Nephron progenitor cell (in vitro differentiated cells): ENCODE results near the gene AHCYL1.
A peak's percentile ranks its signal among the peaks of the same experiment; 100 is the strongest.

Experiments used
- DNase-seq: peaks from one replicate; pipeline ENCODE4 v3.0.0; 2021
- H3K27ac Mint-ChIP-seq: 2 replicates; pipeline ENCODE4 v1.8.0; 2021; ENCODE audit warnings: mild to moderate bottlenecking, moderate library complexity, mixed read lengths
- H3K27me3 Mint-ChIP-seq: 2 replicates; pipeline ENCODE4 v1.8.0; 2021; ENCODE audit warnings: mild to moderate bottlenecking, low read depth, mixed read lengths; ENCODE audit not compliant: poor library complexity
- H3K36me3 Mint-ChIP-seq: 2 replicates; pipeline ENCODE4 v1.8.0; 2021; ENCODE audit warnings: low read depth, mixed read lengths
- H3K4me1 Mint-ChIP-seq: 2 replicates; pipeline ENCODE4 v1.8.0; 2021; ENCODE audit warnings: mixed read lengths
- H3K4me3 Mint-ChIP-seq: 2 replicates; pipeline ENCODE4 v1.8.0; 2021; ENCODE audit warnings: mild to moderate bottlenecking, moderate library complexity, mixed read lengths
- H3K9me3 Mint-ChIP-seq: 2 replicates; pipeline ENCODE4 v1.8.0; 2021; ENCODE audit warnings: mild to moderate bottlenecking, moderate library complexity, mixed read lengths
- TF ChIP-seq, protein P1 (sequence below): fragments of 200-600 bp; sonication (generic); IDR thresholded peaks from 2 replicates; pipeline ENCODE4 v1.5.0; 2021; ENCODE audit warnings: antibody characterized with exemption

AHCYL1 gene

DNA sequence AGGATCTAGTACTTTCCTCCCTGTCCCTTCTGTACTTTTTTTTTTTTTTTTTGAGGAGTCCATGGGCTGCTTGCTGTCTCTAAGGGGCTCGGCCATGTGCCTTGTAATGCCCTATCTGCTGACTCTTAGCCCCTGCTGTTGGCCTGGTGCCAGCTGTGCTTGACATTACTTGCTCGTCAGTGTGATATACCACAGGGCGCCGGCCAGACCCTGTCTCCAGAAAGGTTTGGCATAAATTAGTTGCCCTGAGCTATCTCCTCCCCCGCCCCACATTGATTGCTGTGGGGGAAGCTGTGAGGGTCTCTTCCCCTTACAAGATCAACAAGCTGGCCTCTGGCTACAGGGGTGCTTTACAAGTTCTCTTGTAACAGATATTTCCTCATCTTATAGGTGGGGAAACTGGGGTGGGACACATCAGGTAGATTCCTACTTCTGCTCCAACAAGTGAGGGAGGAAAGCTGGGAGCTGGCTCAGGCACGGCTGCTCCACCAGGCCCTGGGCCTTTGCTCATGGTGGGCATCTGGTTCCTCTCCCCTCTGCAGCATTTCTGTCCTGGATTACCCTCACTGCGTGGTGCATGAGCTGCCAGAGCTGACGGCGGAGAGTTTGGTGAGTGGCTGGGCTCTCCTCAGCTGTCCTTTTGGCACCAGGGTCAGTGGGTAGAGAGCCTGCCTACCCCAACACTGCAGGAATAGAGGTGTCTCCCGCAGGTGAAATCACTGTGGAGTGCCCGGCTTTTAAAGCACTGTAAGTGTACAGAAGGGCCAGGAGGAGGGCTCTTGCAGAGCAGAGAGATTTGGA is 65.4 kb downstream of the AHCYL1 start:
- peak overlapping the region; percentile 13 for H3K4me3 Mint-ChIP-seq
- peaks cover 75% of the 10 kb centered on the region for H3K36me3 Mint-ChIP-seq
- H3K4me1 Mint-ChIP-seq = peaks cover 52% of the 10 kb centered on the region
- H3K27ac Mint-ChIP-seq = peak overlapping the region; percentile 36
- DNase-seq = no peak
- no peaks in the 10 kb centered on the region for H3K9me3 Mint-ChIP-seq
- no peaks in the 10 kb centered on the region for H3K27me3 Mint-ChIP-seq
- TF ChIP-seq, protein P1, sequence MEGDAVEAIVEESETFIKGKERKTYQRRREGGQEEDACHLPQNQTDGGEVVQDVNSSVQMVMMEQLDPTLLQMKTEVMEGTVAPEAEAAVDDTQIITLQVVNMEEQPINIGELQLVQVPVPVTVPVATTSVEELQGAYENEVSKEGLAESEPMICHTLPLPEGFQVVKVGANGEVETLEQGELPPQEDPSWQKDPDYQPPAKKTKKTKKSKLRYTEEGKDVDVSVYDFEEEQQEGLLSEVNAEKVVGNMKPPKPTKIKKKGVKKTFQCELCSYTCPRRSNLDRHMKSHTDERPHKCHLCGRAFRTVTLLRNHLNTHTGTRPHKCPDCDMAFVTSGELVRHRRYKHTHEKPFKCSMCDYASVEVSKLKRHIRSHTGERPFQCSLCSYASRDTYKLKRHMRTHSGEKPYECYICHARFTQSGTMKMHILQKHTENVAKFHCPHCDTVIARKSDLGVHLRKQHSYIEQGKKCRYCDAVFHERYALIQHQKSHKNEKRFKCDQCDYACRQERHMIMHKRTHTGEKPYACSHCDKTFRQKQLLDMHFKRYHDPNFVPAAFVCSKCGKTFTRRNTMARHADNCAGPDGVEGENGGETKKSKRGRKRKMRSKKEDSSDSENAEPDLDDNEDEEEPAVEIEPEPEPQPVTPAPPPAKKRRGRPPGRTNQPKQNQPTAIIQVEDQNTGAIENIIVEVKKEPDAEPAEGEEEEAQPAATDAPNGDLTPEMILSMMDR = no peak

DNA sequence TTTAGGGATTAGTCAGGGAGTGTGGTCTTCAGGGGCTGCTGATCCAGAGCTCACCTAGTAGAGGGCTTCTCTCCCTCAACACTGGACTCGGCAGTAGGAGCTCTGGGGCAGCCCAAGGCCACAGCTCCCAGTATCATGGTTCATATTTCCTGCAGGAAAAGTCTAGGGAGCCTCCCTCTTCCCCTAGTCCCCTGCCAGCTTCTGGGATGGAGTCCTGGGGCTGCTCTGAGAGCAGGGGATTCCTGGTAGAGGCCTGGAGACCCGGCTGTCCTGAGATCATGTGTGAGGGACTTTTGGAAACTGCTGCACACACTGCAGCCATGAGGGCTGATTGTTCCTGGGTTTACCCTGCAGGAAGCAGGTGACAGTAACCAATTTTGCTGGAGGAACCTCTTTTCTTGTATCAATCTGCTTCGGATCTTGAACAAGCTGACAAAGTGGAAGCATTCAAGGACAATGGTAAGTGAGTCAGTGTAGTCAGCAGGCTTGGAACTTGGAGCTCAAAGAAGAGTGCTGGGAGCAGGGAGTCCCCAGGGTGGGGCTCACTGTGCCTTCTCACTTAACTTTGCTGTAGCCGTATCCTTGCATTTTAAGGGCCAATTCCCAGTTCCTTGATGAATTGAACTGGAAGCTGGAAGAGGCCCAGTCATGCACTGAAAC is 66.2 kb downstream of the AHCYL1 start:
- Mint-ChIP-seq H3K27ac (no peak overlapping the region), H3K4me3 (no peak overlapping the region), H3K4me1 (peaks cover 59% of the 10 kb centered on the region), H3K36me3 (peaks cover 75% of the 10 kb centered on the region), H3K27me3 (no peaks in the 10 kb centered on the region), H3K9me3 (no peaks in the 10 kb centered on the region)
- TF ChIP-seq, protein P1 = no peak
- DNase-seq = no peak

DNA sequence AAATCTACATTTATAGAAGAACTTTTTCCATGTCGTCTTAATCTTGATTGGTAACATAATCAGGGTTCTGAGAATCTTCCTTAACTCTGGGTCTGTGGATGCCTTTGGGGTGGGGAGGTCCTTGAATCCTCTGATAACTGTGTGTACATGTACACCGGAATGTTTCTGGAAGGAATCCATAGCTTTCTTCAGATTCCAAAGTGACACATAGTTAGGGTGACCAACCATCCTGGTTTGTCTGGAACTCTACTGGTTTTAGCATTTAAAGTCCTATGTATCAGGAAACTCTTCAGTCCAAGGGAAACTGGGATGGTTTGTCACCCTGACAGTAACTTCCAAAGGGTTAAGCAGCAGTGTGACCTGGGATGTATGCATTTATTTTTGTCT is 66.7 kb downstream of the AHCYL1 start:
- TF ChIP-seq, protein P1 = no peak
- peaks cover 63% of the 10 kb centered on the region for H3K4me1 Mint-ChIP-seq
- peaks cover 75% of the 10 kb centered on the region for H3K36me3 Mint-ChIP-seq
- no peak for DNase-seq
- H3K9me3 Mint-ChIP-seq = no peaks in the 10 kb centered on the region
- H3K27me3 Mint-ChIP-seq = no peaks in the 10 kb centered on the region
- no peak overlapping the region for H3K4me3 Mint-ChIP-seq
- H3K27ac Mint-ChIP-seq = no peak overlapping the region

DNA sequence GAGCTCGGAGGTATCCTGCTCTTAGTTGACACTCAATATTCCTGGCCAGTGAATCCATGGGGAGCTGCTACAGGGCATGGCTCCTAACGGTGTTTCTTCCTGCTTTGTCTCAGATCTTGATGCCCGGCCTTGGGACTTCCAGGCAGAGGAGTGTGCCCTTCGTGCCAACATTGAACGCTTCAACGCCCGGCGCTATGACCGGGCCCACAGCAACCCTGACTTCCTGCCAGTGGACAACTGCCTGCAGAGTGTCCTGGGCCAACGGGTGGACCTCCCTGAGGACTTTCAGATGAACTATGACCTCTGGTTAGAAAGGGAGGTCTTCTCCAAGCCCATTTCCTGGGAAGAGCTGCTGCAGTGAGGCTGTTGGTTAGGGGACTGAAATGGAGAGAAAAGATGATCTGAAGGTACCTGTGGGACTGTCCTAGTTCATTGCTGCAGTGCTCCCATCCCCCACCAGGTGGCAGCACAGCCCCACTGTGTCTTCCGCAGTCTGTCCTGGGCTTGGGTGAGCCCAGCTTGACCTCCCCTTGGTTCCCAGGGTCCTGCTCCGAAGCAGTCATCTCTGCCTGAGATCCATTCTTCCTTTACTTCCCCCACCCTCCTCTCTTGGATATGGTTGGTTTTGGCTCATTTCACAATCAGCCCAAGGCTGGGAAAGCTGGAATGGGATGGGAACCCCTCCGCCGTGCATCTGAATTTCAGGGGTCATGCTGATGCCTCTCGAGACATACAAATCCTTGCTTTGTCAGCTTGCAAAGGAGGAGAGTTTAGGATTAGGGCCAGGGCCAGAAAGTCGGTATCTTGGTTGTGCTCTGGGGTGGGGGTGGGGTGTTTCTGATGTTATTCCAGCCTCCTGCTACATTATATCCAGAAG is 69.2 kb downstream of the AHCYL1 start:
- no peak overlapping the region for H3K27ac Mint-ChIP-seq
- no peak overlapping the region for H3K4me3 Mint-ChIP-seq
- no peaks in the 10 kb centered on the region for H3K9me3 Mint-ChIP-seq
- no peaks in the 10 kb centered on the region for H3K27me3 Mint-ChIP-seq
- TF ChIP-seq, protein P1 = peak; percentile 97
- peaks cover 83% of the 10 kb centered on the region for H3K4me1 Mint-ChIP-seq
- peaks cover 59% of the 10 kb centered on the region for H3K36me3 Mint-ChIP-seq
- DNase-seq = peak; percentile 88

DNA sequence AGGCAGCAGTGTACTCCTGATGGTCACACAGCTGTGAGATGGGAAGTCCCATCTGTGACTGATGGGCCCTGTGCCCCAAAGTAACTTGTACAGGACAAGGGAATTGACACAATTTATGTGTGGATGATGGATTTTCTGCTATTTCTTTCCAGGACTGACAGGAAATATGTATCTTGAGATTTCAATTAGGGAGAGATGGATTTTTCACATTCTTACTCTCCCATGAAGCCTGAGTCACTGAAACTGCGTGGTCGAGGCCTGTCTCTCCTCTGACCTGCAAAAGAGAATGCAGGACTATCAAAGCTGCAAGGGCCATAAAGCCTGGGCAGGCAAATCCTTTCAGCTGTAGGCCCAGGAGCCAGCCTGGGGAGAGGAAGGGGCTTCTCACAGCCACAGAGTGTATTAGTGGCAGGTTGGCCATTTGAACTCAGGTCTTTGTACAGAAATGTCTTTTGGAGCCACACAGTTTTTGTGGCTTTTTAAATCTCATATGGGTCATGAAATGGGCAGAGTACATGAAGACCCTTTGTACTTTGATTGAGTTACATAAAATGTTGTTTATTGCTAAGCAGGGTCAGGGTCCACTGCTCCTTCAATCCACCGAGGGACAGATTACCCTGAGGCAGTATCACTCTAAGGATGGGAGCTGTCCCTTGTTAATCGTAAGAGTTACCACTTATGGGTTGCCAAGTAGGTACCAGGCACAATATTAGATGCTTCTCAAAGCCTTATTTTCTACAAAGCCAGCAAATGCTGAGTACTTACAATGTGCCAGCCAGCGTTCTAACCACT is 71.1 kb downstream of the AHCYL1 start:
- Mint-ChIP-seq H3K4me3 (no peak overlapping the region), H3K27ac (no peak overlapping the region), H3K36me3 (peaks cover 55% of the 10 kb centered on the region), H3K9me3 (no peaks in the 10 kb centered on the region), H3K4me1 (peaks cover 84% of the 10 kb centered on the region), H3K27me3 (no peaks in the 10 kb centered on the region)
- TF ChIP-seq, protein P1 = no peak
- DNase-seq = no peak
